Forelimb muscle (tissue), 1 donor: ENCODE results near the gene ZNF391. TPM values are rescaled to one million over a fixed set of nuclear protein-coding genes. Genes with fewer than 3 reads are reported as not detected.
"Not testable (repeated sequence)": the region's sequence is repeated elsewhere in the genome, so short reads cannot be mapped to it uniquely, and the experiment has no call there.

Source experiments
- DNase-seq: peaks from one replicate; pipeline ENCODE4 v3.0.0-alpha.2; 2013; ENCODE audit warnings: low read depth
- polyA plus RNA-seq: library from polyadenylated mRNA; unstranded; fragments of 120-200 nt; gene quantifications from one replicate; pipeline ENCODE4 v1.2.1, GENCODE V29; 2013; ENCODE audit not compliant: insufficient read length

ZNF391 gene
- polyA plus RNA-seq, result 3.7 TPM

- peak; percentile 65 for DNase-seq
Observed at GRCh38 chr6:27388293-27389197, at the start of gene ZNF391. TSS of gene ZNF391 (plus strand) at chr6:27388759. CDS start at chr6:27400371, 11,612 bp downstream.

- no peak for DNase-seq
Observed at GRCh38 chr6:27352850-27353249, 35.7 kb upstream of the ZNF391 start.

- DNase-seq, result no peak
Observed at GRCh38 chr6:27358786-27359185, 29.8 kb upstream of the ZNF391 start.

- DNase-seq, result no peak
Observed at GRCh38 chr6:27359231-27359630, 29.3 kb upstream of the ZNF391 start.

DNA sequence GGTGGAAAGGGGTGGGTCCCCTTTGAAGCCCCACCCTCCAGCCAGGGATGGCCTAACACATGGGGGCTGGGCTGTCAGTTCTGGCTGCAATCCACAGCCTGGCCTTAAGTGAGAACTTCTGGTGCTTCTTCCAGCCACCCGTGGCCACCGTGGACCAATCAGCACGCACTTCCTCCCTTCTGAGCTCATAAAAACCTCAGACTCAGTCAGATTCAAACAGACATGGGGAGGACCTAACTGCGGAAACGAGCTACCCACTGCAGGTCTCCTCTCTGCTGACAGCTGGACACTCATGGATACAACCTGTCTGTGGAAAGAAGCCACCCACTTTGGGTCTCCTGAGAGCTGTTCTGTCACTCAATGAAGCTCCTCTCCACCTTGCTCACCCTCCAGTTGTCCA, 20.4 kb upstream of the ZNF391 start:
- DNase-seq, result no peak

DNA sequence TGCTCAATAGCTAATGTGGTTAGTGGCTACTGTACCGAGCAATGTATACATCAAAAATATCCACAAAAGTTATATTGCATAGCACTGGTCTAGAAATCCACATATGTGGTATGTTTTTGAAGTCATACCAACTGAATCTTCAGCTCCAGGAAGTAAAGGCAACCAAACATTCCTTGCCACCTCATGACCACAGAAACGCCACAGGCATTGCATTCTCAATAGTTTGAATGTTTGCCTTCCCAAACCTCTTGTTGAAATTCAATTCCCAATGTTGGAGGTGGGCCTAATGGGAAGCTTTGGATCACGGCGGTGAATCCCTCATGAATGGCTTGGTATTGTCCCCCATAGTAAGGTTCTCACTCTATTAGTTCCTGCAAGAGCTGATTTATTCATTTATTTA, 18.2 kb upstream of the ZNF391 start:
- no peak for DNase-seq

- no peak for DNase-seq
Observed at GRCh38 chr6:27374824-27375612, 13.5 kb upstream of the ZNF391 start.

DNA sequence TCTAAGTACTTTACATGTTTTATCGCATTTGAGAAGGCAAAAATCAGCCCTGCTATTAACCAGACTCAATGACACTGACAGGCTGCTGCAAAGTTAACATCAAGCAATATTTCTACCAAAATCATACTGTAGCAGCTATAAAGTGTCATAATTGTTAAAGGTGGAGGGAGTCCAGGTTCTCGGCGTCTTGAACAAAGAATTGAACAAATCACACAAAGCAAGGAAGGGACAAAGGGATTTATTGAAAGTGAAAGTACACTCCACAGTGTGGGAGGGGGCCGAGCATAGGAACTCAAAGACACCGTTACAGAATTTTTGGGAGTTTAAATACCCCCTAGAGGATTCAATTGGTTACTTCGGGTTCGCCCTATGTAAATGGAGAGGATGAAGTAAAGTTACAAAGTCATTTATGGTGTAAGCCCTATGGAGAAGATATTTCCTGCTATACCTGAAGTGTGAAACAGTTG, 12.9 kb upstream of the ZNF391 start:
- no peak for DNase-seq

- not testable (repeated sequence) for DNase-seq
Observed at GRCh38 chr6:27378406-27378805, 10.2 kb upstream of the ZNF391 start.

DNA sequence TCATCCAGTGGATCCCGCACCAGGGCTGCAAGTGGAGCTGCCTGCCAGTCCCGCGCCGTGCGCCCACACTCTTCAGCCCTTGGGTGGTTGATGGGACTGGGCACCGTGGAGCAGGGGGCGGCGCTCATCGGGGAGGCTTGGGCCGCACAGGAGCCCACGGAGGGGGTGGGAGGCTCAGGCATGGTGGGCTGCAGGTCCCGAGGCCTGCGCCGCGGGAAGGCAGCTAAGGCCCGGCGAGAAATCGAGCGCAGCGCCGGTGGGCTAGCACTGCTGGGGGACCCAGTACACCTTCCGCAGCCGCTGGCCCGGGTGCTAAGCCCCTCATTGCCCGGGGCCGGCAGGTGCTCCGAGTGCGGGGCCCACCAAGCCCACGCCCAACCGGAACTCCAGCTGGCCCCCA, 7.6 kb upstream of the ZNF391 start:
- not testable (repeated sequence) for DNase-seq

DNA sequence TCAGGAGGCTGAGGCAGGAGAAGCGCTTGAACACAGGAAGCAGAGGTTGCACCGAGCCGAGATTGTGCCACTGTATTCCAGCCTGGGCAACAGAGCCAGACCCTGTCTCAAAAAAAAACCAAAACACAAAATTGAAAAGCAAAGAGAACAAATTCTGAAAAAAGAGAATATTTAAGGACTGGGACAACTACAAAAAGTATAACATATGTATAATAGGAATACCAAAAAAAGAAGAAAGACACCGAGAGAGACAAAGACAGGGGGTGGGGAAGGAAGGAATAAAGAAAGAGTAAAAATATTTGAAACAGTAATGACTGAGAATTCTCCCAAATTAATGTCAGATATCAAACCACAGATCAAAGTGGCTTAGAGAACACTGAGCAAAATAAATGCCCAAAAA, 5.5 kb upstream of the ZNF391 start:
- DNase-seq, result no peak

GRCh38 chr6:27383481-27383880, 5.1 kb upstream of the ZNF391 start:
- no peak for DNase-seq

DNA sequence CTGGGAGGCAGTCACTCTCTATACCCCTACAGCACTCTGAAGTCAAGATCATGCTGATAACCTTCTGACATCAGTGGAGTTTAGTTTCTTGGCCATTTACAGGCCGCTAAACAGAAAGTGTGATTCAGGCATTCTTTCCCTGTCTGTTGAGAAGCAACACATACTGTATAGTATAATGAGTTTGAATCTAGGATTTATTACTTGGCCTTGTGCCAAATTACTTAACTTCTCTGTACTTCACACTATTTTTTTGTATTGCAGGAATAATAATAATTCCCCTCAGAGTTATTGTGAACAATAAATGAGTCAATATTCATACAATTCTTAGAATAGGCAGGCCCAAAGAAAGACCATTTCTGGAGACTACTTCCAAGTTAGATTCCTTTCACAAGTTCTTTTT, 4.1 kb downstream of the ZNF391 start:
- DNase-seq, result no peak

GRCh38 chr6:27394073-27394472, 5.5 kb downstream of the ZNF391 start:
- no peak for DNase-seq

- no peak for DNase-seq
Observed at GRCh38 chr6:27400877-27401642, 12.5 kb downstream of the ZNF391 start.

GRCh38 chr6:27406085-27406484, 17.5 kb downstream of the ZNF391 start:
- DNase-seq, result no peak

DNA sequence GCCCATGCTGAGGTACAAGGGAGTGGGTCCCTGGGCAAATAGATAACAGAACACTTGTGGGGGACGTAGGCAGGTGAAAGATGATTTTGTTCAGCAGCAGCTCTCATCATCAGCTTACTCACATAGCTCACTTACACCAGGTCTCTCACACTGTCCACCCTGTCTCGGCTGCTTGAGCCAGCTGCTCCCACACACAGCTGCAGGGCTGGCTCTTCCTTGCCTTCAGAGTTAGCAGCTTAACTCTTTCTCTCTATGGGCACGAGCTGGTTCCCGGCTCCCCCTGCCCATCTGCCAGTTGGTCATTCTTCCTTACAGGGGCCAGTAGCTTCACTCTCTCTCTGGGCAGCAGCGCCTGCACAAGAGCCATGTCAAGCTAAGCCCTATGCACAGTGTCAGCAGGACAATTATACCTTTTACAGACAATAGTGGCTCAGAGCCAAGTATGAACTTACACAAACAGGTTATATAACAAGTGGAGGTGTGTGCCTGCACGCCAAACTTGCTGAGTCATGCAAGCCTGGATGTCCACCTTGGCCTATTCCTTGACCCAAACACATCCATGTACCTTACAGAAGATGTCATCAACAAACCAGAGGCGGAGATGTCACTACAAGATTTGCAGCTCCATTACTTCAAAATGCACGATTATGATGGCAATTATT, 18.7 kb downstream of the ZNF391 start:
- no peak for DNase-seq

DNA sequence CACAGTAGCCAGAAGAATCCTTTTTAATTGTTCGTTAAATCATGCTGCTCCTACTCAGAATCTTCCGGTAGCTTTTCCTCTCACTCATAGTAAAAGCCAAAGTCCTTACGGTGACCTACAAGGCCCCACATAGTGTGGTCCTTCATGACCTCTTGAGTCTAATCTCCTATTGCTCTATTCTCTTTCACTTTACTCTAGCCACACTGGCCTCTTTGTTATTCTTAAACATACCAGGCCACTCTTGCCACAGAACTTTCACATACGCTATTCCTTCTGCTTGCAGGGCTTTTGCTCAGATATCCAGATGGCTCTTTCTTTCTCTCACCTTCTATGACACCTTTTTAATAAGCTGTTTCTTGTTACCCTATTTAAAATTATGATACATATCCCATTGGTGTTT, 25.7 kb downstream of the ZNF391 start:
- no peak for DNase-seq

- DNase-seq, result no peak
Observed at GRCh38 chr6:27414996-27415395, 26.4 kb downstream of the ZNF391 start.

DNA sequence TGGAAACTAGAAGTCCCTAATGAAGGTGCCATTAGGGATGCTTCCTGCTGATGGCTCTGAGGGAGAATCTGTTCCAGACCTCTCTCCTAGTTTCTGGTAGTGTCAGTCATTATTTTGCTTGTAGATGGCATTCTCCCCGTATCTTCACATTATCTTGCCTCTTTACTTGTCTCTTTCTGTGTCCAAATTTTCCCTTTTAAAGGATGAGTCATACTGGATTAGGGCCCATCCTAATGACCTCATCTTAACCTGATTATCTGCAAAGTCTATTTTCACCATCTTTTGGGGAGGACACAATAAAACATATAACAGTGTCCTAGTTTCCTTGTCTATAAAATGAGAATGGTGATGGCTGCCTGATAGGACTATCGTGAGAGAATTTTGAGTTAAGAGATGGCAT, 27.3 kb downstream of the ZNF391 start:
- DNase-seq, result no peak

GRCh38 chr6:27419363-27419762, 30.8 kb downstream of the ZNF391 start:
- DNase-seq, result no peak
